GM15510 (cell line): Measurements from ENCODE around the gene ETNK2.

Experiments
- POLR2A ChIP-seq: IDR thresholded peaks from 3 replicates; pipeline ENCODE4 v1.6.1; 2011; ENCODE audit warnings: borderline replicate concordance; ENCODE audit not compliant: insufficient read length; ENCODE audit errors: extremely low read depth

Gene ETNK2, protein sequence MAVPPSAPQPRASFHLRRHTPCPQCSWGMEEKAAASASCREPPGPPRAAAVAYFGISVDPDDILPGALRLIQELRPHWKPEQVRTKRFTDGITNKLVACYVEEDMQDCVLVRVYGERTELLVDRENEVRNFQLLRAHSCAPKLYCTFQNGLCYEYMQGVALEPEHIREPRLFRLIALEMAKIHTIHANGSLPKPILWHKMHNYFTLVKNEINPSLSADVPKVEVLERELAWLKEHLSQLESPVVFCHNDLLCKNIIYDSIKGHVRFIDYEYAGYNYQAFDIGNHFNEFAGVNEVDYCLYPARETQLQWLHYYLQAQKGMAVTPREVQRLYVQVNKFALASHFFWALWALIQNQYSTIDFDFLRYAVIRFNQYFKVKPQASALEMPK

DNA sequence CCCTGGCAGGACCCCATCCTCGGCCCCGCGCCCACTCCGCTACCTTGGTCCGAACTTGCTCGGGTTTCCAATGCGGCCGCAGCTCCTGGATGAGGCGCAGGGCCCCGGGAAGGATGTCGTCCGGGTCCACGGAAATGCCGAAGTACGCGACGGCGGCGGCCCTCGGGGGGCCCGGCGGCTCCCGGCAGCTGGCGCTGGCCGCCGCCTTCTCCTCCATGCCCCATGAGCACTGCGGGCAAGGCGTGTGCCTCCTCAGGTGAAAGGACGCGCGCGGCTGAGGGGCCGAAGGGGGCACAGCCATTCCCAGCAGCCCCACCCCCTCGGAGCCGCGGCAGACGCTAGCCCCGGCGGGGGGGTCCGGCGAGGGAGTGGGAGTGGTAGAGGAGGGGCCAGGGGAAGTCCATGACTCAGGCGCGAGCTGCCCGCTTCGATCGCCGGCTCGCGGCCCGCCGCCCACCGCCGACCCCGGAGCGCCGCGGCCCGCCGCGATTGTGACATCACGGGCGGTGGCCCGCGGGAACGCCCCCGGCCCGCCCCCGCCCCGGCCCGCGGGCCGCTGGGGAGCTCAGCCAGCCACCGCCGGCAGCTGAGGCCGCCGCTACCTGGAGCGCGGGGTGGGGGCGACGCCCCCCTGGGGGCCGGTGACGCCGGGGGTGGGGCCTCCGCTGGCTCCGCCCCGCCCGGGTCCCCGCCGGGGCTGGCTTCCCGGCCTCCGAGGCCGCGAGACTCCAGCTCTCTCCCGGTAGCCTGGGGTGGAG is at the start of gene ETNK2:
Gene ETNK2, minus strand, starts transcription at position 493 of the 758 bp plus-strand sequence. Its CDS starts 192 bp downstream, at position 301.
- TF ChIP-seq POLR2A = no peak

DNA sequence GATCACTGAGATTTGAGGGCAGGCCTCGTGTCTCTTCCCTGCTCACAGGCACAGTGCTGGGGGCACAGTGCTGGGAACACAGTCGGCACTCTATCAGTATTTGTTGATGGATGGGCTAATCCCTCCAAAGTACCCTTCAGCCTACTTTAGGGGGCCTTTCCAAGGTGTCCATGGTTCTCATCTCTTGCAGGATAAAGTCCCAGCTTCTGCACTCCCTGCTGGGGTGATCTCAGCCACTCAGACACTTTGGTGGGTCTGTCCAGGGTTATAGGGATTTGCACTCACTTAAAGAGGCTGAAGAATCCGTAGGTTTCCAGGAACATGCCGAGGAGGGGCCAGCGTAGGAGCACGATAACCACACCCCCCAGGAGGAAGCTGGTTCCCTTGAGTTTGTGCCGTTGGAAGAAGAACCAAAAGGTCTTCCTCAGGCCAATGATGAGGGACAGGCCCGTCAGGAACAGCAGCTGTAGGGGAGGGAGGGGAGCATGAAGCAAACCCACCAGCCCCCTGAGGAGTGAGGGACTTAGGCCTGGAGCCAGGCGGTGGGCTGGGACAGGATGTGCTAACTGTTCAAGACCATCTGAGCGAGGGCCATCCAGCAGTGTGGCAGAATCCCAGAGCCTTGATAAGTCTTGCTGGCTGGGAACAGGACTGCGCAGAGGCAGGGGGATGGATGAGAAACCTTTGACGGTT is 49.6 kb upstream of the ETNK2 start:
- no peak for TF ChIP-seq POLR2A

DNA sequence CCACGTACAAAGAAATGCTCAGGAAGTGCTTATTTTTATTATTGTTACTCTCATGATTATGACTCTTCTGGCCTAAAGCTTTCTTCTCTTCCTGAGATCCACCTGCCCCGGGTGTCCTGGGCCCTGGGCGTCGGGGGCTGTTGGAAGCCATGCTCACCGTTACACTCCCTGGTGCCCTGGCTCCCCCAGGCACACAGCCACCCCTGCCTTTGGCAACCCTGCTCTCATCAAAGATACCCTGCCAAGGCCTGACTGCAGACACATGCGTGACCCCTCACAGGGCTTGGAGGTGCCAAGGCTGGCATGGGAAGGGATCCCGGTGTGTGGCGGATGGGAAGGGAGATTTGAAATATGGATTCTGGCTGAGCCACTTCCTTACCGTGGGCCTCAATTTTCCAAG is 47.7 kb upstream of the ETNK2 start:
- TF ChIP-seq POLR2A = no peak

- TF ChIP-seq POLR2A = no peak
Observed at GRCh38 chr1:204198348-204199340, 46.8 kb upstream of the ETNK2 start.

DNA sequence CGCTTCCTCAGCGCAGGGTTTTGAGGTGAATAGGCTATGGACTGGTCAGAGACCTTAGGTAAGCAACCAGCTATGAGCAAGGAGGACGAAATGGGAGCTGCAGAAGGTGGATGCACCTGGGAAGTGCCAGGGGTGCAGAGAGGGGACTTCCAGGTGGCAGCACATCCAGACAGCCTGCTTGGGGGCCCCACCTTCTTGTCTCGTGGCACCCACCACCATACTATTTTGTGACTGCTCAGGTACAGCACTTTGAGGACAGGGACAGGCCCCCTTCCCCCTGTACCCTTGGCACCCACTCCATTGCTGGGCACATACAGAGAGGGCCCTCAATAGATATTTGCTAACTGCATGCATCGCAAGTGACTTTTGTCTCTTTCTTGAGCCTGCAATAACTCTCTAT is 45.2 kb upstream of the ETNK2 start:
- no peak for TF ChIP-seq POLR2A

DNA sequence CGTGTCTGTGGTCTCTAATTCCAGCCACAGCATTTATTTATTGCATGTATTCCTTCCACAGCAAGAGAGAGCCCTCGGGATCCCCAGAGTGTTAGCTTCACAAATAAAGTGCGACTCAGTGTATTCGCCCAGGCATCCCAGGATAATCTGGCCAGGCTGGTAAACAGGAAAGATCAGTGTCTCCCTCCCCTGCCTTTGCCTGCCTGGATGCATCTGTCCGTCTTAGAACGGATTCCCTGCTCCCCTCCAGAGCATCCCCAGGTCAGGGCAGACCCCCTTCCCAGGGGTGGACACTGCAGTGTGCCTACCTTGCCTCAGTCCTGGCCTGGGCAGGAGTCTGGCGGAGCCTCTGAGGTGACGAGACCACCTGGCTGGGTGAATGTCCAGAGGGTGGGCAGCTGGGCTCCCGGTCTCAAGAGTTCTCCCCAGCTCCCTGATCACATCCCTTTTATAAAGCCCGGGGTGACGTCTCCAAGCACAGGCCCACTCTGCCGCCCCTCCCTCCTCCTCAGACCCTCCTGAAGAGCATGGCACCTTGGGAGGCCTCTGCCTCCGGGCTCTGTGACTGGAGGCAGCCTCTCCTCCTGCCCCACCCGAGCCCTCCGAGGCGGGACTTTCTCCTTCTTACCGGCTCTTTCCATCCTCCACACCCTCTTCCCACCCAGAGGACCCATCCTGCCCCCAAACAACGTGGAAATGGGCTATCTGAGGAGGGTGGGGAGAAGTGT is 44.4 kb upstream of the ETNK2 start, which contains the start of gene KISS1:
Gene KISS1, minus strand, starts transcription at position 424 of the 728 bp plus-strand sequence. CDS start 3,615 bp downstream, outside the sequence.
- no peak for TF ChIP-seq POLR2A

DNA sequence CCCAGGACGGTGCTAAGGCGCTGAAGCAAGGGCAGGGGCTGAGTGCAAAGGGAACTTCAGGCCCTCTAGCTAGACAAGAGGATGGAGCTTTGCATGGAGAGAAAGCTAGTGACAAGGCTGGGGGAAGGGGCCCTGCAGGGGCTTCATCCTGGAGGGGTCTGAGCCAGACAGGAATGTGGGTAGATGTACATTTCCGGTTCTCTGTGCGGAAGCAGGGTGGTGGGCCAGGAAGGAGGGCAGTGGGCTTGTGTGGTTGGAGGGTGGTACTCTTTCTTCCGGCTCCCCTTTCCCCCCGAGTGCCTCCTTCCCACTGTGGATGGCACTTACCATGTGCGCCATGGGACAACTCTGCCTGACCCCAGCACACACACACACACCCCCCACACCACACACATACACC is 42.9 kb upstream of the ETNK2 start:
- TF ChIP-seq POLR2A = no peak

GRCh38 chr1:204194080-204194479 is 42.2 kb upstream of the ETNK2 start:
- no peak for TF ChIP-seq POLR2A

DNA sequence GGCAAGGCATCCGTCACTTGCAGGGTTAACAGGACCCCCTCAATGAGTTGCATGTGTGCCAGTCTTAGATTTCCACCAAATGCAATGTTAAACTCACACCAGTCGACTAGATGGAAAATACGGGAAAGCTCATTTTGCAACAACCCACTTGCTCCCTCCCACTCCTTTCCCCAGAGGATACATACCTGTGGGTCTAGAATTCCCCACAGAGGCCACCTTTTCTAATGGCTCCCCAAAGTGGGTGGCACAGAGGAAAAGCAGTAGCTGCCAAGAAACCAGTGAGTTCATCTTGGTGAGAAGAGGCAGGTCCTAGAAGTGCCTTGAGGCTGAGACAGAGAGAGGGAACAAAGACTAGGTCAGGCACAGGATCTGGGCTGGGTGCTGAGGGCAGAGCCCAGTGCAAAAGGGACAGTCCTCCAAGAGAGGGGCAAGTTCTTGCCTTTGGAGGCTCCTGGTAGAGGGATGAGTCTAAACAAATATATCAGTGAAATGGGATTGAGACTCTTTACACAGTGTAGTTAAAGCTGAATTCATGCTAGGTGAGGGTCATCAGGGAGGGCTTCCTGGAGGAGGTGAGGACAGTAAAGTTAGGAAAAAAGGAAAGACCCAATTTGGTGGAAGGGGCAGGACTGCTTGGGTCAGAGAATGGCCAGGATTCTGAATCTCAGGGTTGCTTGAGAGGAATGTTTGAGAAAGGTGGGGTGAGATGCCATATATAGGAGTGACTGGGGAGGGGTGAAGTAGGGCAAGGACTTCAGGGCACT is 40.9 kb upstream of the ETNK2 start:
- TF ChIP-seq POLR2A = no peak

- no peak for TF ChIP-seq POLR2A
Observed at GRCh38 chr1:204192046-204192445, 40.2 kb upstream of the ETNK2 start.

- no peak for TF ChIP-seq POLR2A
Observed at GRCh38 chr1:204191456-204191855, 39.6 kb upstream of the ETNK2 start.

- TF ChIP-seq POLR2A = no peak
Observed at GRCh38 chr1:204190212-204191211, 38.7 kb upstream of the ETNK2 start.
